Inferior parietal cortex (tissue), 1 donor: ENCODE measurements around the gene MINK1.

ENCODE experiments used
- DNase-seq: peaks from one replicate; pipeline ENCODE4 v3.0.0-alpha.2; 2016; ENCODE audit errors: extremely low spot score

Gene MINK1

GRCh38 chr17:4933646-4934045 is 100.5 kb downstream of the MINK1 start:
- DNase-seq = no peak

GRCh38 chr17:4934173-4934979 is 101.2 kb downstream of the MINK1 start:
- no peak for DNase-seq

- no peak for DNase-seq
These were observed 102.5 kb downstream of the MINK1 start for GRCh38 chr17:4935650-4936049.

- DNase-seq = no peak
These were observed 103.3 kb downstream of the MINK1 start for GRCh38 chr17:4936436-4936835.

GRCh38 chr17:4937553-4937952 is 104.4 kb downstream of the MINK1 start:
- no peak for DNase-seq

GRCh38 chr17:4938069-4938491 is 104.9 kb downstream of the MINK1 start:
- no peak for DNase-seq

GRCh38 chr17:4938688-4939545 is 105.8 kb downstream of the MINK1 start:
- no peak for DNase-seq

GRCh38 chr17:4939546-4939795 is 106.3 kb downstream of the MINK1 start:
- DNase-seq = no peak

GRCh38 chr17:4939796-4940554 is 106.8 kb downstream of the MINK1 start, which contains the start of the genes RNF167 and SLC25A11:
Gene RNF167, plus strand, starts transcription at chr17:4940268. Its CDS starts 642 bp downstream, at chr17:4940910.
Gene SLC25A11, minus strand, starts transcription at chr17:4940046. Its CDS starts 136 bp downstream, at chr17:4939910.
- peak; percentile 99 for DNase-seq

- no peak for DNase-seq
These were observed 107.6 kb downstream of the MINK1 start for GRCh38 chr17:4940555-4941318.

GRCh38 chr17:4941319-4941610 is 108.1 kb downstream of the MINK1 start:
- no peak for DNase-seq

- no peak for DNase-seq
These were observed 109.8 kb downstream of the MINK1 start for GRCh38 chr17:4942760-4943508.

GRCh38 chr17:4944163-4944553 is 111.0 kb downstream of the MINK1 start:
- DNase-seq = no peak

- DNase-seq = no peak
These were observed 111.5 kb downstream of the MINK1 start for GRCh38 chr17:4944554-4945175.

- peak; percentile 47 for DNase-seq
These were observed 112.2 kb downstream of the MINK1 start for GRCh38 chr17:4945176-4945943.

- no peak for DNase-seq
These were observed 112.8 kb downstream of the MINK1 start for GRCh38 chr17:4945944-4946280.

- no peak for DNase-seq
These were observed 113.3 kb downstream of the MINK1 start for GRCh38 chr17:4946312-4946976.

- DNase-seq = no peak
These were observed 113.9 kb downstream of the MINK1 start for GRCh38 chr17:4947010-4947410.
